ENCODE data around the gene ULK4.

ULK4 gene

DNA sequence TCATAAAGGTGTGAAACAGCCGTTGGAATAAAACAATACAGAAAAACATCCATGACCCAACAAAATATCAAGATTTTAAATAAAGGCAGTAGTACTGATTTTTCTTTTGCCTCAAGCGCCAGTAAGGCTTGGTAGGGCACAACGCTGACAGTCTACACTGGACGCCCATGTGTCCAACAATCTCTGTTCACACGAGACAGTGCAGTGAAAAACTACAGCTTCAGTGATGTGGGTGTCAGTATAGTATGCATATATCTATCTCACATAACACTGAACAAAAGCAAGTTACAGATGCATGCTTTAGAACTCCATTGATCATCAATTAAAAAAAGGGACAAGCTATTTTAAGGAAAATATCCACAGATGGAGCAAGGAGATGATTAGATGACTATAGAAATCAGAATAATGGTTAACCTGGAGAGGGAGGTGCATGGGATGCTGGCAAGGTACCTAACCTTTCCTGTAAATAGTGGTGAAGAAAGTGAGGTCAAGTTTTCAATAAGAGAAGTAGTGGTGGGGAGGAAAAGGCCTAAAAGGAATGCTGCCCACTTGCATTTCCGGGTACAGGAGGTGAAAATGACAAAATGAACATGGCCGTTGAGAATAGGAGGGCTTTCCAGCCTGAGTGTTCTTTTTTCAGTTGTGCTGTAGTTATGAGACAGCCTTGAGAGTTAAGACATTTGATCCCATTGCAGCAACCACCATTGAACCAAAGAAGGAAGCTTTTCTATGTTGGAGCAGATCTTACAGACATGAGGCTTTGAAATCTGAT, 719.9 kb downstream of the ULK4 start:
- no peak for DNase-seq

DNA sequence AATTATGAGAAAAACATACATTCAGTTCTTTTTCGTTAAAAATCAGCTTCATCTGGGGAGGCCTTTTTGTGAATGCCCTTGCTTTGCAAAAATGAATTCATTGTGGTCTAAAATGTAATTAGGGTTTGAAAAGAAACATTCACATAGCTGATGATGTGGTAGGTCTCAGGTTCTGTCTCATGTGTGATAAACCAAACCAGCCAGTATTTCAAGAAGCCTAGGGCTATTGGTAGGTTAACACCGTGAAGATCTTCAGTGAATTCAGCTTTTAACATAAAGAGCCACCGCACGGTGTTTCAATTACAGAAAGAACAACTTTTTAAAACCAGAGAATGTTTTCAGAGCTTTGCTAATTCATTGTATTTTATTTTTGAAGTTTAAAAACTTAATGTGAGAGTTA, 720.7 kb downstream of the ULK4 start:
- no peak for DNase-seq

DNA sequence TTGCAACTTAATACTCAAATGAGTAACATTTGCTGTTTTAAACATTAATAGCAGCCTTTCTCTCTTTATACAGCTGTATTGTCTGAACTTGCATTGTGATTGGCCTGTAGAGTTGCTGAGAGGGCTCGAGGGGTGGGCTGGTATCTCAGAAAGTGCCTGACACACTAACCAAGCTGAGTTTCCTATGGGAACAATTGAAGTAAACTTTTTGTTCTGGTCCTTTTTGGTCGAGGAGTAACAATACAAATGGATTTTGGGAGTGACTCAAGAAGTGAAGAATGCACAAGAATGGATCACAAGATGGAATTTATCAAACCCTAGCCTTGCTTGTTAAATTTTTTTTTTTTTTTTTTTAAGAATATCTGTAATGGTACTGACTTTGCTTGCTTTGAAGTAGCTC, 722.3 kb downstream of the ULK4 start:
- DNase-seq: no peak

DNA sequence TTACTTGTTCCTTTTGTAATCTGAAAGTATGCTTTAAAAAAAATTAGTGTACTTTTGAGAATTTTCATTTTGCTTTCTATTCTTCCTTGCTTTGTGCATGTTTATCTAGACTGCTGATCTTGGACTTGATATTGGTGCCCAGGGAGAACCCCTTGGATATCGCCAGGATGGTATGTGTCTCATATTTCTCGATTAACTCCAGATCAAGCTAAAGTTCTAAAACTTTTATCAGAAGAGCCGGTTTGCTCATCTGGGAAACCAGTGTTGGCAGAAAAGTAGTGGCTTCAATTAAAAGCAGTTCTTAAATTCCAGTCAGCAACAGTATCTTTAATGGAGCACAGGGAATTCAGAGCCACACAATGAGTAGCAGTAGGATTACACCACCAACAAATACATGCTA, 724.0 kb downstream of the ULK4 start:
- DNase-seq: no peak

DNA sequence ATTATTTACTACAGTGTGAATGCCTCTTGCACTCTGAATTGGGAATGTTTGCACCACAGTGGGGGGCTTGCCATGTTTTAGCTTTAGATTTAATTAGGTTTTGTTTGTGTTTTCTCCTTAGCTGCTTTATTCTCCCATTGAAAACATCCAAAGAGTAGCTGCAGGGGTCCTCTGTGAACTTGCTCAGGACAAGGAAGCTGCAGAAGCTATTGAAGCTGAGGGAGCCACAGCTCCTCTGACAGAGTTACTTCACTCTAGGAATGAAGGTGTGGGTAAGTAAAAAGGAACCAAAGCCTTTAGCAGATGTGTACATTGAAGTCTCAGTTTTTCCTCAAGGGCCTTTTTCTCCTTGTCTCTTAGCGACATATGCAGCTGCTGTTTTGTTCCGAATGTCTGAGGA, 725.7 kb downstream of the ULK4 start:
- no peak for DNase-seq

DNA sequence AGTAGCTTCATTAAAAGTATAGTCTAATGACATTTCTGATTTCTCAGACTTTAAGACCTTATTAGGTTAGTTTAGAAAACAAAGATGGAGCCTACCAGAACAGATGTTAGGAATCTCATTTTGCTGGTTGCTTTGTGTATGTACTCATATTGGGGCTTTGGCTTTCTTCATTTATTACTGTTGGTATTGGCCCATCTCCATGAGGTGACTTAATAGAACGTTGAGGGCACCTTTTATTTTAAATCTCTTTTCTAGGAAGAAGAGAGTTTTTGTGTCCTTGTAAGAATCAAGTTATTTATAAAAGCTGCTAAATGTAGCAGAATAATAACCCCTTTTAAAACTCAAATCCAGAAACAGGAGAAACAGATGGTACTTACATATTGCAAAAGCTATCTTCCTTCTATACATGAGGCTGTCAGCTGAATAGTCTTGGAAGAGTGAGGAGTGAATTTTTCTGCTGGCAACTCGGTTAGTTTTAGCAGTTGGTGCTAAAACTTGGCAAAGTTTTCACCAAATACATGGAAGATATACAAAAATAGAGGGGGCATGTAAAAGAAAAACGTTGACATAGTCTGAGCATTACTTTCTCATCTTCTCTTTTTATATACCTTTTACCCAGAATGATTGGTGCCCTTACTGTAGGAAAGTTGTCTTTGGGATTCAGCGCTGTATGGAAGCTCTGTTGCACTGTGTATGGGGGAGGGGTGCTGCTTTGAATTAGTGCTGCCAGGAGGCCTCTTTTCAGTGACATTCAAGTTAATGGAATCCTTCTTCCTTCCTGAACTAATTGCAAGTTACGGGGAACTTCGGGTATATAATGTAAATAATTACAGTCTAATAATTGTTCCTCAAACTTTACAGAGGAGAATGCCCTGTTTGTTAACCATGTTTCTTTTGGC, 726.8 kb downstream of the ULK4 start:
- no peak for DNase-seq

DNA sequence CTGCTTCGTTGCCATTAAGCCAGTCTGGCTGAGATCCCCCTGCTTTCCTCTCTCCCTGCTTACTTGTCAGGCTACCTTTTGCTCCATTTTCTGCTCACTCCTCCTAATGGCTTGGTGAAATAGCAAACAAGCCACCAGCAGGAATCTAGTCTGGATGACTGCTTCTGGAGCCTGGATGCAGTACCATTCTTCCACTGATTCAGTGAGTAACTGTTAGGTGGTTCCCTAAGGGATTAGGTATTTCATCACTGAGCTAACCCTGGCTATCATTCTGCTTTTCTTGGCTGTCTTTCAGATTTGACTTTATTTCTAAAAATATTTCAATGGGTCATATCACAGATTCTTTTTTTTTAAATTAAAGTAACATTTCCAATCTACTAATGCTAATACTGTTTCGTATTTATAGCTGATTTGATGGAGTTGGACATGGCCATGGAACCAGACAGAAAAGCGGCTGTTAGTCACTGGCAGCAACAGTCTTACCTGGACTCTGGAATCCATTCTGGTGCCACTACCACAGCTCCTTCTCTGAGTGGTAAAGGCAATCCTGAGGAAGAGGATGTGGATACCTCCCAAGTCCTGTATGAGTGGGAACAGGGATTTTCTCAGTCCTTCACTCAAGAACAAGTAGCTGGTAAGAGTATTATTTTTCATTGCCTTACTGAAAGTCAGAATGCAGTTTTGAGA, 737.6 kb downstream of the ULK4 start:
- DNase-seq: no peak

DNA sequence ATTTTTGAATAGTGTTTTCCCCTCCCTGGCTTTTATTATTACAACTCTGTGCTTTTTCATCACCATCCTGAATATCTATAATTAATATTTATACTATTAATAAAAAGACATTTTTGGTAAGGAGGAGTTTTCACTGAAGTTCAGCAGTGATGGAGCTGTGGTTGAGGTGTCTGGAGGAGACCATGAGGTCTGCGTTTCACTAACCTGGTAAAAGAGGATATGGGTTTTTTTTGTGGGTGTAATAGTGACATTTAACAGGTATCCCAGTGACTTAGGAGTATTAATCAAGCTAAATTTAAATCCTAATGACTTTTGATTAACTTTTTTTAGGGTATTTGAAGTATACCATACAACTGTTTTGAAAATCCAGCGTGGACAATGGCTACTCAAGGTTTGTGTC, 738.2 kb downstream of the ULK4 start:
- no peak for DNase-seq

DNA sequence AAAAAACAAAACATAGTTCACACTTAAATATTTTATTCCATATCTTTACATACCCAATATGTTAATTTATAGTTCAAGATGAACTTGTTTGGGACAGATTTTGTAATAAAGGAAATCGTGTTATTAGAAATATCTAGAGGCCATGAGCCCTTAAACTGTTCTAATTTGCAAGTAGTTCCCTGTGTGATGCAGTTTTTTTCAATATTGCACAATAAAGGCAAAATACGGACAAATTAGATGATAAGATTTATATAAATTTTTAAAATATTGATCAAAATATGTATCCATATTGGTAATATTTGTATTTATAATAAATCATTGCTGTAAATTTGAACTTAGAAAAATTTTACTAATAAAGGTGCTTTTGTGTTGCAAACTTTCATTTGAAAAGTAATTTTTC, 738.8 kb downstream of the ULK4 start:
- DNase-seq: no peak

DNA sequence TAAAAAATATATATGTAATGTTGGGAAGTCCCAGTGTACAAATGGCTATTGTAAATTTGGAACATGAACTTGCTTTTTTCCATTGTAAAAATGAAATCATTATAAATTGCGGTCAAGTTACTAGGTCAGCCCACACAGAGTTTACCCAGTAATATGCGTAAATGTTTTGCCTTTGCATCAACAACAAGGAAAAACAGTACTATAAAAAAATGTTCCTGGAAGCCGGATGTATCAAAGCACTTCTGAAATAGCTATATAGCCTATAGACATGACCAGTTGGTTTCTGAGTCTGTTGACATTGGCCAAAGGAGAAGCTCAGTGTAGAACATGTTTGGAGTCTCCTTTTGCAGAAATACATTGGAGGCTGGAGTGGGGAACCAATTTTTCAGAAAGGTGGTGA, 739.4 kb downstream of the ULK4 start:
- no peak for DNase-seq

DNA sequence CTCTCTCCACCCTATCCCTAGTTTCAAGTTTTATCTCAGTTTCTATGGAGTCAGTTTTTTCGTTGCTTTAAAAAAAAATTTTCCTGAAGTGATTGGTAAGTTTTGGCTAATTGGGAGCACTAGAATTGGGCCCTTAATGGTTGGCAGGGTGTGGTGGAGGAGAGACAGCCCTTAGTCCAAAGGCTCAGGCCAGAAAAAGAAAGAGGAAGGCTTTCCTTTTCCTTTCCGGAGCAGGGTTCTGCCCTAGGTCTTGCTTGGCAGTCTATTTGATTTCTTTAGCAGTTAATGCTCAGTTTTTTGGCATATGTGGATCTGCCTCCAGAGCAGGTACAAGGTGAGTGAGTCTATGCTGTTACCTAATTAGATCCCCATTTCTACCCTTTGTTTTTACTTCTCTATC, 739.9 kb downstream of the ULK4 start:
- no peak for DNase-seq

DNA sequence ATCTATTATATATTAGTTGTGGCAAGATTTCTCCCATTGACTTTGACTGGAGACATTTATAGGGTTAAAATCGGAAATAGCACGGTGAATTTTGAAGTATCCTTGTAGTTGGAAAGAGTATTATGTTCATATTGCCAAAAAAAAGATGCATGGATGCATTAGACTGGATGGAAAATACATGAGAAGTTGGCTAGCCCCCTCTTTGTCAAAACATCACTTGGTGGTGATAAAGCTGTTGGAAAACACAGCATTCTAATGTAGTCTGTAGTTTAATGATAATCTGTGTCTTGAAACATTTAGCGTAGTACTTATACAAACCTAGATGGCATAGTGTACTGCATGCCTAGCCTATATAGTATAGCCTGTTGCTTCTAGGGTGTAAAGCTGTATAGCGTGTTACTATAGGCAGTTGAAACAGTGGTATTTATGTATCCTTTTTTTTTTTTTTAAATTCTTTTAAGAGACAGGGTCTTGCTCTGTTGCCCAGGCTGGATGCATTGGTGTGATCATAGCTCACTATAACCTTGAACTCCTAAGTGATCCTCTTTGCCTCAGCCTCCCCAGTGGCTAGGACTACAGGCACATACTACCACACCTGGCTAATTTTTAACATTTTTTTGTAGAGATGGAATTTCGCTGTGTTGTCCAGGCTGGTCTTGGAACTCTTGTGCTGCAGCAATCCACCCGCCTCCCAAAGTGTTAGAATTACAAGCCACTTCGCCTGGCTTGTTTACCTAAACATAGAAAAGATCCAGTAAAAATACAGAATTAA, 740.8 kb downstream of the ULK4 start:
- no peak for DNase-seq

DNA sequence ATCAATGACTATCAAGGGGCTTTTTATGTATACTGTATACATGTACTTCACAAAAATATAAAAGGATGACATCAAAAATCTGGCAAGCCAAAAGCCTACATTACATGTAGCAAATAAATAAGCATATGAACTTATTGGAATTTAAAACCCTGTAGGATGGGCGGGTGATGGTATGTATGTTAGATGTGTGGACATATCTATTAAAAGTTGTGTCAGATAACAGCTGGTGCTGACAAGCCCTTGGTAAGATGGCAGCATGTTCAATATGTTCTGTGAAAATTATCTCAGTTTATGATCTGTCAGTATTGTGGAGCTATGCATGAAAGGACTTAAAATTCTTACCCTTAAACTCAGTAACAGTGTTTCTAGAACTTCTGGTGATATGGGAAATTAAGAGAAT, 742.5 kb downstream of the ULK4 start:
- no peak for DNase-seq

DNA sequence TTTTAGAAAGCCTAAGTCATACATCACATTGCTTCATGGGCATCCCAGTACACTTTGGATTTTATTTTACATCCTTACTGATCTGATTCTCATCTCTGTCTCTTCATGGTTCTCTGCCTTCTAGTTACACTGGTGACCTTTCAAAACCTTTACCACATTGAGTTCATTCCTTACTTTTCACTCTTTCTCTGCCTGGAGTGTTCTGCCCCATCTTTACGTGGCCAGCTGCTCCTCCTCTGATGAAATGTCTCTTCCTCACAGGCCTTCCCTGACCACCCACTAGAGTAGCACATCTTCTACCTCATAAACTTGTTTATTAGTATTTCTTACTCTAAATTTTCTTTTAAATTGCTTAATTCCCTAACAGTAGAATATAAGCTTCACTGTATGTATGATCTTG, 744.9 kb downstream of the ULK4 start:
- no peak for DNase-seq

DNA sequence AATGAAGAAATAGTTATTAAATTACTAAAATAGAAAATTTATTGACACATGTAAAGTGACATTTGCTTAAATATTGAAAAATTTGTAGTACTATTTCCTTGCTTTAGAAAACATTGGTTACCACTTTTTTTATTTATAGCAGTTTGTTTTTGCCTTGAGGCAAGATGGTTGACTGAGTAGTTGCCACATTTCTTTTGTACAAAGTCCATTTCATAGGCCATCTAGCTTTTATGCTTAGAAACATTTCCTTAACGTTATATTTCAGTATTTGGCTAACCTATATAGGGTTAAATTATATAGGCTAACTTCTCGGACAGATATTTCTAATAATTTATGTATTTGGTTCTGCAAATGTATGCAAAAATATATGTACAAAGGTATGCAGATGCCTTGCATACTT, 745.5 kb downstream of the ULK4 start:
- no peak for DNase-seq

DNA sequence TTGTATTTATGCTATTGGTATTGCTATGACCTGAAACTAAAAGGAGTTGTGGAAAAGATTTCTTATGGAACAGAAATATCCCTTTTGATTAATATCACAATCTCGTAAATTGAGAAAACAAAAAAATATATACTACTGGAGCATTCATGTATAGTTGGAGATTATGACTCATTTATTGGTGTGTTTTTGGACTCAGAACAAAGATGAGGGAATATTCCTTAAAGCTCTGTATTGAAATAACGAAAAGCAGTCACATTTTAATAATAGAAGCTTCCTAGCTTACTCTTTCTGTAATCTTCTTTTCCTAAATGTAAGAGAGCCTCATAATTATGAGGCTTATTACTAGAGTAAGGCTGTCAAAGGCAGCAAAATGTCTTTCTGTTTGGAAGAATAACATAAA, 748.3 kb downstream of the ULK4 start:
- no peak for DNase-seq

DNA sequence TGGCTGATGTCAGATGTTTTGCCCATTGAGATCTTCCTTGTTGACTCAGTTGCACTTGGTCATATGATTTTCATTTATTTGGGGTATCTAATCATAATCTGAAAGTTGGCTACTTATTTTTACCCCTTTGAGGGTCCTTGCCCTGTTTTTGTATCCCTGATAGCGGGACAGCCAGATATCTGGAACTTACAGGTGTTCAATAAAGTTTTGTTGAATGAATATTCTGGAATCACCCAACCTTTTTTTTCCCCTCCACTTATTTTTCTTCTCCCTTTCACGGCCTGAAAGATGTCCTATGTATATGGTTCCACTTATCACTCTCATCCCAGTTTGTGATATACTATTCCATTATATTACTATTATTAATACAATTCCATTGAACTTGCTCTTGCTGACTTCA, 749.8 kb downstream of the ULK4 start:
- no peak for DNase-seq

DNA sequence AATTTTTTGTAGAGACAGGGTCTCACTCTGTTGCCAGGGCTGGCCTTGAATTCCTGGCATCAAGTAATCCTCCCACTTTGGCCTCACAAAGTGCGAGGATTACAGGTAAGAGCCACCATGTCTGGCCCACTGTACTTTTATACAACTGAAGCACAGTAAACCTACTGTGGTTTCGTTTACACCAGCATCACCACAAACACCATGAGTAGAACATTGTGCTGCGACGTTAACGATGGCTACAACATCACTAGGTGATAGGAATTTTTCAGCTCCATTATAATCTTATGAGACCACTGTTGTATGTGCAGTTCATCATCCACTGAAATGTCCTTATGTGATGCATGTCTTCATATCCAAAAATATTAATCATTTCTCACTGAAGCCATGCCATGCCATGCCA, 750.9 kb downstream of the ULK4 start:
- DNase-seq: no peak

DNA sequence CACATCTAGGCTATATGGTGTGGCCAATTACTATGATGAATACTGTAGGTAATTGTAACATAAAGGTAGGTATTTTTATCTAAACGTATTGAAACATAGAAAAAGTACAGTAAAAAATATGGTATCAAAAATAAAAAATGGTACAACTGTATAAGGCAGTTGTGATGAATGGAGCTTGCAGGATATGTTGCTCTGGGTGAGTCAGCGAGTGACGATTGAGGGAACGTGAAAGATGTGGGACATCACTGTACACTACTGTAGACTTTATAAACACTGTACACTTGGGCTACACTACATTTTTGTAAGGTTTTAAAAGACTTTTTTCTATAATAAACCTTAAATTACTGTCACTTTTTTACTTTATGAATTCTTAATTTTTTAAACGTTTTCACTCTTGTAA, 752.3 kb downstream of the ULK4 start:
- DNase-seq: no peak

DNA sequence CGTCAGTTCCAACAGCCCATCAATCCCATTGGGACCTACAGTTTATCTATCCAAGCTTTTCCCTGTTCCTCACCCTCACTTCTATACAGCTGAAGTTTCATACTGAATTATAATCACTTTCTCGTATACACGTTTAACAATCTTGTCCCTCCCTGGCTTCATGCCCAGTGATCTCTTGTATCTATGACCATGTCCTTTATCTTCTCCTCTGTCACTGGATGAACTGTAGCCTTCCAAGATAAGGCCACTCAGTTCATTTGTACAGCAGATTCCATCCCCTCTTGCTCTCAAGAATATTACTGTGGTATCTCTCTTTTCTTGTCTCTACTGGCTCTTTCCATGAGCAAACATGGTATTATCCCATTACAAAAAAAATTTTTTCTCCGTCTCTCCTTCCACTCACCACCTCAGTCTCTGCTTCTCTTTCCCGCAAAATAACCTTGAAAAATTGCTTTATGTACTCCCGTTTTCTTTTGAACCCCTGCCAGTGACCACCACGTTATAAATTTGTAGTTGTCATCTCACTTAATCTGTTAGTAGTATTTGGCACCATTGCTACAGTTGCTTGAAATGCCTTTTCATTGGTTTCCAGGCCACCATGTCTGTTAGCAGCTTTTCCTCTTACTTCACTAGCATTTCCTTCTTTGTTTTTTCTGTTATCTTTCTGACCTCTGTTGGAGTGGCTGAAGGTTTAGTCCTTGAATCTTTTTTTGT, 753.2 kb downstream of the ULK4 start:
- no peak for DNase-seq

DNA sequence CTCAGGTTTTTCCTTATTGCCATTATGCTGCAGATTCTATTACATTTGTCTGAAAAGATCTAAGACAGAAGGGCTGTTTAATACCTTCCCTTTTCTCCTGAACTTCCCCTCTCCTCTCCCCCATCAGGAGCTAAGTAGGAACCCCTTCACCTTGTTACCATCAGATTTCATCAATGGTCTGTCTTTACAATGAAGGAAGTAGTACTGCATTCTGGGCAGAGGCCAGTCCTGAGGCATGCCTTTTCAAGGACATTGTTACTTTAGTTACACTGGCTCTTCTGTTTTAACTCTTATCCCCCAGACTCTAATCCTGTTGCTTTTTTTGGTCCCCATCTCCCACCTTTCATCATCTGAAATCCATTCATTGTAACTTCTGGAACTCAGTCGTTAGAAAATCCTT, 754.5 kb downstream of the ULK4 start:
- no peak for DNase-seq

DNA sequence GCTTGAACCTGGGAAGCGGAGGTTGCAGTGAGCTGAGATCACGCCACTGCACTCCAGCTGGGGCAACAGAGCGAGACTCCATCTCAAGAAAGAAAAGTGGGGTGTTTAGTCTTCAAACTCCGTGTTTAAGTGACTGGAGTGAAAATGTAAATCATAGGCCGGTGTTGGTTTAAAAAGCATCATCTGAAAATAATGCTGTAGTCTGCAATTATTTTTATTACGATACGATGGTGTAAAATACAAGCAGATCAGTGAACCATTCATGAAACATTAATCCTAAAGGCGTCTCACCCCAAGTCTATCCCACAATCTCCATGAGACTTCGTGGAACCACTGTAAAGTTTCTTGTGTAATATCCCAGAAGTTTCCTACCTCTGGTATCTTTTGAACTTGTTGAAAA, 756.3 kb downstream of the ULK4 start:
- no peak for DNase-seq
